ENCODE results near the gene TIAM1.

TIAM1 gene

GRCh38 chr21:31352836-31353235 is 8.8 kb upstream of the TIAM1 start:
- no peak for DNase-seq

- no peak for DNase-seq
These were observed 7.9 kb upstream of the TIAM1 start for GRCh38 chr21:31351960-31352359.

GRCh38 chr21:31351438-31351837 is 7.4 kb upstream of the TIAM1 start:
- no peak for DNase-seq

DNA sequence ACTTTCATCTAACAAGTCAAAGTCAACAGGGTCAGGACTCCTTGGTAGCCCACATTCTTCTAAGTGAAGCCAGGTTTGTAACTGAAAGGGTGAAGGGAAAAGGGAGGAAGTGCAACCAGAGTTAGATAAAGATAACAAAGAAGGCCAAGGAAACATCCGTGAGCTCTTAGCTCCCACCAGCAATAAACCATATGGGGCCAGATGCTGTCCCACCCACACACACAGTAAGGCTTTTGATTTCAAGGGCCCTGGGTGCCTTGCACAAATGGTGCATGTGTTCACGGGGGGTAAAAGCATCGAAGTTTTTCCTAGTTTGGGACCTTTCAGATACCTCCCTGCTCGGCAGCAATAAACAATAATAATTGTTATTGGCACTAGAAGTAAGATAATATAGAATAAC is 5.1 kb upstream of the TIAM1 start:
- no peak for DNase-seq

GRCh38 chr21:31348188-31348587 is 4.1 kb upstream of the TIAM1 start:
- no peak for DNase-seq

GRCh38 chr21:31347435-31348032 is 3.5 kb upstream of the TIAM1 start:
- DNase-seq = no peak

- DNase-seq = no peak
These were observed 2.3 kb upstream of the TIAM1 start for GRCh38 chr21:31346256-31346821.

- DNase-seq = no peak
These were observed 1.1 kb upstream of the TIAM1 start for GRCh38 chr21:31345136-31345535.

DNA sequence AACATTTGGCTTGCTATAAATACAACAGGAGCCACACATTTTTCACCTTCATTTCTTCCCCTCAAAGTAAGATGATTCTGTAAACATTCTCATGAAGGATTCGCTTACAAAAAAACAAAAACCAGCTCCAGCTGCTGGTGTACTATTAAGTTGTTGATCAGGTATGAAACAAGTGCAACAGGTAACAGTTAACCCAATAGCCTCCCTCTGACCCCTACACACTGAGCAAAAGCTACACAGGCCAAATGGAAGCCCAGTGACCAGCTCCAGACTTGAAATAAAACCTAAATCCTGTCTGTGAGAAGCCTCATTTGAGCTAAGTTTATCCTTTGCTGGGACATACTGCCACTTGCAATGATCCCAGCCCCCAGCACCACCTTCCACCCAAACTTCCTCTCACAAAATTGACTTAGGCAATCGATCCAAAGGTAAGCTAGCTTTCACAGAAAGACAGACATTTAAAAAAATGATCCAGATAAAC is 991 bp downstream of the TIAM1 start:
- DNase-seq = no peak

GRCh38 chr21:31342348-31342747 is 1.7 kb downstream of the TIAM1 start:
- DNase-seq = no peak

DNA sequence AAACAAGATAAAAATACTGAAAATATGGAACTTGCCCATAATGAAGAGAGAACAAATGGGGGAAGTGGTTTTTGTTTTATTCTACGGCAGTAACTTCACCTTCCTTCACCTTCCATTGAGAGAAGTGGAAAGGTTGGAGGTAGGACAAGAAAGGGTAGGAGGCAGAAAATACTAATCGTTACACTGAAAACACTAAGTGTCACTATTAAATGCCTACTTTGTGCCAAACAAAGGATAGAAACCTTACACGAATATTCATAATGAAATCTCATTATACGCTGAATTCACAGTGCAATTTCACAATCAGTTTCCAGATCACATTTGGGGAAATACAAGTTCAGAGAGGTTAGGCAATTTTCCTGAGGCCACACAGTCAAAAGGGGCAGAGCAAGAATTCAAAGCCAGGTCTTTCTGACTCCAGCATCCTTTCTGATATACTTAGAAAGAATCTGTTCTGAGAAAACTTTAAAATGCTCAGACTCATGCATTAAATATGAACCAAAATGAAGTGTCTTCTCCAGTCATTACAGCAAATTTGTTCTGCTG is 3.0 kb downstream of the TIAM1 start:
- DNase-seq = no peak

- DNase-seq = no peak
These were observed 3.5 kb downstream of the TIAM1 start for GRCh38 chr21:31340514-31340913.

GRCh38 chr21:31339721-31340120 is 4.3 kb downstream of the TIAM1 start:
- no peak for DNase-seq

- no peak for DNase-seq
These were observed 5.1 kb downstream of the TIAM1 start for GRCh38 chr21:31338908-31339368.

DNA sequence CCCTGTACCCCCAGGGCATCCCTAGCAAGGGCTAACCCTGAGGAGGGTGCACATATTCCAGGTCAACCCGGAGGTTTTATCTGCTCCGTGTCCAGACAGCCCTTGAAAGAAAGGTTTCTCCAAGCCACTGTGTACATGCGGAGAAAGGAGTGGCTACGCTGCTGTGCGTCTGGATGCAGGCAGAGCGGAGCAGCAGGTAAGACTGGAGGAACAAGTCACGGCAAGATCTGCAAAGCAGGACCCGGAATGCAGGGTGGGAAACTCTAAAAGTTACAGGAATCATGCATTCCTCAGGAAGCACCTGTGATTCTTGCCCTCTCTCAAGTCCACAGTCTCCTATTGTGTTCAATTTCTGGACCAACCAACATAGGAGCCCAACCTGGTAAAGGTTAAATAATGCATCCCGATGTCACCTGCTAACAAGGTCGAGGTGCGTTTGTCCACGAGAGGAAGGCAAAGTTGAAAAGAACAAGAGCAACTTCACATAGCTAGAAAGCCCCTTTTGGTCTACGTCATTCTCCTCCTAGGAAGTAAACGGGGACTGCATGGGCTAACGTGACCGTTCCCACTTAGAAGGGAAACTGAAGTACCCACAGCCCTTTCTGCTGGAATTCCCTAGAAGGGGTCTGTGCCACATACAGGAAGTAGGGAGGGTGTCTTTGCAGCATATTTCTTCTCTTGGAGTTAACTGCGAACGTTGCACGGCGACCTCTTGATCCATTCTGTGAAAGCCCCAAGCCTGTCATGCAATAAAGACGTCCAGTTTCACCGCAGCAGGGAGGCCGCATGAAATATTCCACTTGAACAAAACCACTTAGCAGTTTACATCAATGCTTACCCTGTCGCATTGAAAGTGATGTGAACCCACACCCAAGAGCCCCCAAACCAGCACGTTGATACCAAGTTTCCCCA is 5.8 kb downstream of the TIAM1 start:
- no peak for DNase-seq

- no peak for DNase-seq
These were observed 7.0 kb downstream of the TIAM1 start for GRCh38 chr21:31337086-31337485.

DNA sequence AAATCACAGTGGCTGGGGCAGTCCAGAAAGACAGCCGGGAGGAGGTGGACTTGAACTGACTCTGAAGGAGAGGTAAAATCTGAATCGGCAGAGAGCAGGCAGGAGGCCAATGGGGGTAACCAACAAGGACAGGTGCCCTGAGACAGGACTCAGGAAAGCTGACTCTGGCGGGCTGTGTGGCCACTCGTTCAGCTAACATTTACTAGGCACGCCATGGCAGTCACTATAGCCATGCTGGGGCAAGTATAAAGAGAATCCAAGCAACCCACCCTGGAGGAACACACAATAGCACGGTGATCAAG is 7.4 kb downstream of the TIAM1 start:
- no peak for DNase-seq

DNA sequence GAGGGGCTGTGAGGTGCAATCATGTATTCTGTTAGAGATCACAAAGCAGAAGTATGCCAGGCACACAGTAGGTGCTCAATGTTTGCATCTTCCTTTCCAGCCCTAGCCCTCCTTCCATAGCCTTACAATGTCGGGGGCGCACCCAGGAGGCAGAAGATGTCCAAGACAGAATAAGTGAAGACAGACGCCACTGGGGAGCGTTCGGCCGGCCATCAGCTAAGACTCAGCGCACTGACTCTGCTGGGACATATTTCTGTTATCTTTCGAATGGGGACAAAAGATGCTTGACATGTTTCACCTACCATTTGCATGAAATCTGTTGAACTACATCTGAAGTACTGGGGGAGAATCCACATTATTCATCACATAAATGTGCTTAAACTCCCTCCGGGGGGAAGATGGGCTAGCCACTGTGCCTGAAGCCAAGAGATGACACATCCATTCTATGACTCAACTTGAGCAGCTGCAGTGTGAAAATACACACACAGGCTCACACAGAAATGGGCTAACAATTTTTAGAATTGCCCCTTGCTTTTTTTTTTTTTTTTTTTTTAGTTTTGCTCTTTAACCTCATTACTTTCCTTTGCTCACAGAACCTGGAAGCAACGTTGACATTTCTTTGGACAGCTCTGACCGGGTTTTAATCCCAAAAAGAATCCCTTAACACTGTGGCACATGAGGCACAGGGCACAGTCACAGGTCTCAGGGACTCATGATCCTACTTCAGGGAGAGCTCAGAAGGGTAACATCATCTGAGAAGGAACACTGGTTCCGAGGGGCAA is 7.9 kb downstream of the TIAM1 start:
- DNase-seq = no peak

DNA sequence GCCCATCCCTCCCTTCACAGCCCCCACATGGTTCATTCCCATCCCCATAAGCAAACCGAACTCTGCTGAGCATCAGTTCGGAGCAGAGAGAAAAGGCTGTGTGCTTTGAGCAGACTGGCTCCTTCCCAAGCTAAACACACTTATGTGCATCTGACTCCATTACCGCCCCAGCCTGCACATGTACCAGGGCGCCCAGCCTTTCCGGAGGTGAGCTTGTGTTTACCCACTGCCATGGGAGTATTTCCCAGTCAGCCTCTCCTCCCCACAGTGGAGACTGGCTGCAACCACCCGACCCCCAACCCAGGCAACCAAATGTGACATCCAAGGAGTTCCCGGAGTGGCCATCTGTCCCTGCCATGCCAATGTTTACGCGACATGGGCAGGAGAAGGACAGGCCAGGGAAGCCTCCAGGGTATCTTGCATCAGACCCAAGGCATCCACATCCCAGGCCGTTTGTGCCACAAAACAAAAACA is 9.4 kb downstream of the TIAM1 start:
- DNase-seq = no peak

GRCh38 chr21:31332525-31332924 is 11.5 kb downstream of the TIAM1 start:
- DNase-seq = no peak

DNA sequence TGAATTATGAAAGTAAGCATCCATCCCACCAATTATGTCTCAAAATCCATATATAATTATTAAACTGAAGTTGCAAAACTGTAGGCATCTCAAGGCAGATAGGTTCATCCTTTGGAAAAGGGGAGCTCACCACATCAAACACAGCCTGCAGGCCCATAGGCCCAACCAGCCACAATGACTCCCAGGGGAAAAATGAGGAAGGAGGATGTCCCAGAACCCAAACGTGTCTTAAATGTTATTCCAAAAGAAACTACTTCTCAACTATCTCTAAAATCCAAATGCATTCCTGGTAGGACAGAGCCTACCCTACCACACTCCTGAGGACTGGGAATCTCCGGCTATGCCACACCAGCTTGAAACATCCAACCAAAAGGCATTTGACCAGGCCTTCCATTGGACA is 12.8 kb downstream of the TIAM1 start:
- DNase-seq = no peak

GRCh38 chr21:31330144-31330483 is 13.9 kb downstream of the TIAM1 start:
- no peak for DNase-seq
